Body of pancreas (tissue), 4 donors: ENCODE measurements around the gene STRADB. TPM values are rescaled to one million over a fixed set of nuclear protein-coding genes. Genes with fewer than 3 reads are reported as not detected.
A peak's percentile ranks its signal among the peaks of the same experiment; 100 is the strongest.

Experiments used
- ATAC-seq: fragments of 150-250 bp; one replicate; pipeline ENCODE4 v1.9.1; 2016
- DNase-seq, 4 donors: peaks; one replicate each; pipeline ENCODE4 v3.0.0-alpha.2; 2019
- H3K27ac ChIP-seq, 4 donors: fragments of 200-600 bp; sonication (generic); 1 replicate in 3 of 4; 2 replicates in 1 of 4; pipeline versions ENCODE4 v1.5.1 to v1.6.1; 2016 to 2019; ENCODE audit warnings: mild to moderate bottlenecking in 1 of 4, mixed read lengths in 1 of 4, moderate library complexity in 1 of 4
- H3K27me3 ChIP-seq, 2 donors: fragments of 200-600 bp; sonication (generic); one replicate each; pipeline ENCODE4 v1.6.0; 2016; ENCODE audit warnings: mild to moderate bottlenecking in 1 of 2
- H3K36me3 ChIP-seq, 2 donors: fragments of 200-600 bp; sonication (generic); replicated peaks in 1 of 2; 2 replicates each; pipeline ENCODE4 v1.5.1; 2016; ENCODE audit warnings: low read depth in 2 of 2; ENCODE audit not compliant: insufficient read depth in 1 of 2
- H3K4me1 ChIP-seq: fragments of 200-600 bp; sonication (generic); one replicate; pipeline ENCODE4 v1.6.0; 2016
- H3K4me3 ChIP-seq, 2 donors: fragments of 200-600 bp; sonication (generic); 1 replicate in 1 of 2; 2 replicates in 1 of 2; pipeline ENCODE4 v1.5.1; 2016 to 2019
- H3K9me3 ChIP-seq, 3 donors: fragments of 200-600 bp; sonication (generic); 1 replicate in 2 of 3; 2 replicates in 1 of 3; pipeline ENCODE4 v1.5.1; 2016
- POLR2A ChIP-seq, 3 donors: fragments of 450-650 bp; IDR thresholded peaks; one replicate each; pipeline ENCODE4 v1.6.1; 2016; ENCODE audit warnings: antibody characterized with exemption in 3 of 3, mild to moderate bottlenecking in 2 of 3
- WGBS, 2 donors: methylation state at CpG; one replicate each; pipeline ENCODE4 v1.1.5; 2017; 5-methylcytosine and 5-hydroxymethylcytosine counted together
- intact Hi-C: fragments of 100-400 bp; cut with DNase I; formaldehyde crosslinking; loops from one replicate; pipeline ENCODE4 v1.15.1; 2023
- total RNA-seq, 2 donors: library from RNA; depleted of rRNA; stranded (reverse); fragments of >200 nt; gene quantifications; one replicate each; pipeline ENCODE4 v1.1.0, GENCODE V29; 2016
- TF ChIP-seq, protein P1 (sequence below), 7 experiments: fragments of 450-650 bp in 4 of 7; fragments of 200-600 bp in 3 of 7; sonication (generic) in 3 of 7; IDR thresholded peaks; one replicate each; pipeline ENCODE4 v1.5.1; 2016 to 2019; ENCODE audit warnings: antibody characterized with exemption in 7 of 7

Gene STRADB
- total RNA-seq, 2 donors from 2014 or later = 21.0 to 24.7 TPM

DNA sequence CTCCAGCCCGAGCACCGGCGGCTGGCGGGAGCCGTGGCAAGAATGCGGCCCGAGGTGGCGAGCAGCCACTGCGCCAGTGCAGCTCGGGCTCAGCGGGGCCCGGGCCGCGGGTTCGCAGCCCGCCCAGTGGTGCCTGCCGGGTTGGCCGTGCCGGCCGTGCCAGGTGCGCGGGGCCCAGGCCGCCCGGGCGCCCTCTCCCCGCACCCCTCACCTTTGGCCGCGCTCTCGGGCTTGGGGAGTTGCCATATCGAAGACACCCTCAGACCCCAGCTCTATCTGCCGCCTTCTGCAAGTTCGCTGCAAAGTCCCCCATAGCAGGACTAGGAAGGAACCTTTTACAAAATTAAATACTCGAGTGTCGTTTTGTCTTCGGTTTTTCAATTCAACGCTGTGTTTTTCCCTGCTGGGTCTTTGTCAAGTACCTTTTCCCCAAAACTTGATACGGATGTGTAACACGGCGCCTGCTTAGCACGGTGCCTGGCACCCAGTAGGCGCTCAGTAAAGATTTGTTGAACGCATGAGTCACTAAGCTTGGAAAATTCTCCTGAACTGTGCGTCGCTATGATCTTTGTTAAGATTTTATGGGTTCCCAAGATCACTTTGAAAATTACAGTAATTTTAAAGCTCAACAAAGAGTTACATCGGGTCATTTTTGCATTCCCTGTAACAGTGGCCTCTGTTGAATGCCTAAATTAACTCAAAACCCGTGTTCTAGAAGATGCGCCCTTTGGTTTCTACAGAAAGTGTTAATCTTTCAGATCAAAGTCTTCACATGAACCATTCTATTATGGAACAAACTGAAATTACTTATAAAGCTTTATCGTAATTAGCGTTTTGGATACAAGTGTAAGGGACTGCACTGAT is 750 bp downstream of the STRADB start:
- 4 to 16% methylated on average over 23 to 49 of the region's 49 CpGs for WGBS, 2 donors
- Histone ChIP-seq H3K27me3 (no peaks in the 10 kb centered on the region), H3K9me3 (no peaks in the 10 kb centered on the region), H3K27ac (peak overlapping the region; percentile 87 to 91 (median 90)), H3K4me1 (peaks cover 44% of the 10 kb centered on the region), H3K36me3 (no peaks in the 10 kb centered on the region), H3K4me3 (peak overlapping the region; percentile 84 to 92)
- TF ChIP-seq, protein P1, sequence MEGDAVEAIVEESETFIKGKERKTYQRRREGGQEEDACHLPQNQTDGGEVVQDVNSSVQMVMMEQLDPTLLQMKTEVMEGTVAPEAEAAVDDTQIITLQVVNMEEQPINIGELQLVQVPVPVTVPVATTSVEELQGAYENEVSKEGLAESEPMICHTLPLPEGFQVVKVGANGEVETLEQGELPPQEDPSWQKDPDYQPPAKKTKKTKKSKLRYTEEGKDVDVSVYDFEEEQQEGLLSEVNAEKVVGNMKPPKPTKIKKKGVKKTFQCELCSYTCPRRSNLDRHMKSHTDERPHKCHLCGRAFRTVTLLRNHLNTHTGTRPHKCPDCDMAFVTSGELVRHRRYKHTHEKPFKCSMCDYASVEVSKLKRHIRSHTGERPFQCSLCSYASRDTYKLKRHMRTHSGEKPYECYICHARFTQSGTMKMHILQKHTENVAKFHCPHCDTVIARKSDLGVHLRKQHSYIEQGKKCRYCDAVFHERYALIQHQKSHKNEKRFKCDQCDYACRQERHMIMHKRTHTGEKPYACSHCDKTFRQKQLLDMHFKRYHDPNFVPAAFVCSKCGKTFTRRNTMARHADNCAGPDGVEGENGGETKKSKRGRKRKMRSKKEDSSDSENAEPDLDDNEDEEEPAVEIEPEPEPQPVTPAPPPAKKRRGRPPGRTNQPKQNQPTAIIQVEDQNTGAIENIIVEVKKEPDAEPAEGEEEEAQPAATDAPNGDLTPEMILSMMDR (IDR thresholded peaks at IDR 0.05) = peak in 1 of 7 experiments; percentile 2
- TF ChIP-seq POLR2A (IDR thresholded peaks at IDR 0.05) = no peak
- intact Hi-C loops = loop anchor here (10.0 kb wide), 1 partner anchor 57 kb away; no protein-coding TSS in a partner anchor
- ATAC-seq (peak; percentile 41), DNase-seq (no peak)

GRCh38 chr2:201452922-201453643 is 1.5 kb downstream of the STRADB start:
- Histone ChIP-seq H3K27me3 (no peaks in the 10 kb centered on the region), H3K9me3 (no peaks in the 10 kb centered on the region), H3K4me3 (no peak overlapping the region), H3K27ac (no peak overlapping the region), H3K36me3 (no peaks in the 10 kb centered on the region), H3K4me1 (peaks cover 39% of the 10 kb centered on the region)
- DNase-seq (no peak), ATAC-seq (no peak)
- TF ChIP-seq POLR2A (IDR thresholded peaks at IDR 0.05) = no peak
- TF ChIP-seq, protein P1 (IDR thresholded peaks at IDR 0.05) = no peak
- intact Hi-C loops = loop anchor here (10.0 kb wide), 1 partner anchor 58 kb away; no protein-coding TSS in a partner anchor
- WGBS, 2 donors = 56 to 64% methylated on average over 6 of the region's 6 CpGs

DNA sequence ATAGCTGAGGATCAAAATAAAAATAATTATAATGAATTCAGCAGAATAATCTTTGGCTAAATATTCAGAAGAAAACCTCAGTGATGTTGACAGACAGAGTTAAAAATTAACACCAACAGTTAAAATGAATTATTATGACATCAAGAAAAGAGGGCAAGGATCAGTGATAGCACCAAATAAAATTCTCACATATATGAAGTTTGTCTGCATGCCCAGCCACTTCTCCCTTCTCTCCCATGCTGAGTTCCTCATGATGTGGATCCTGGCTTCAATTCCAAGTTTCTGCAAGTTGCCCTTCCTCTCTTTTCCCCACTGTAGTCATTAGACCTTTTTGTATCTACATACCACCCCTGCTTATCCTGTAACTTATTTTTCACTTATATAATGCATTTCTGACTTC is 6.8 kb downstream of the STRADB start:
- H3K27me3 ChIP-seq = no peaks in the 10 kb centered on the region
- peaks cover 2 to 10% of the 10 kb centered on the region in 2 donors for H3K36me3 ChIP-seq
- intact Hi-C loops = loop anchor here (10.0 kb wide), 1 partner anchor 64 kb away; no protein-coding TSS in a partner anchor
- H3K4me1 ChIP-seq = peaks cover 4% of the 10 kb centered on the region
- no peaks in the 10 kb centered on the region for H3K9me3 ChIP-seq
- H3K4me3 ChIP-seq = no peak overlapping the region
- no peak overlapping the region for H3K27ac ChIP-seq
- TF ChIP-seq POLR2A (IDR thresholded peaks at IDR 0.05) = no peak
- TF ChIP-seq, protein P1 (IDR thresholded peaks at IDR 0.05) = no peak
- ATAC-seq (no peak), DNase-seq (no peak)

DNA sequence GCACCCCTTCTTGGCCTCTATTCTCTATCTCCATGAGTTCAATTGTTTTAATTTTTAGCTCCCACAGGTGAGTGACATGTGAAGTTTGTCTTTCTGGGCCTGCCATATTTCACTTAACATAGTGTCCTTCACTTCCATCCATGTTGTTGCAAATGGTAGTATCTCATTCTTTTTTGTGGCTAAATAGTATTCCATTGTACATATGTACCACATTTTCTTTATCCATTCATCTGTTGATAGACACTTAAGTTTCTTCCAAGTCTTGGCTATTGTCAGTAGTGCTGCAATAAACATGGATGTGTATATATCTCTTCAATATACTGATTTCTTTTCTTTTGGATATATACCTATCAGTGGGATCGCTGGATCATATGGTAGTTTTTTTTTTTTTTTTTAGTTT is 9.0 kb downstream of the STRADB start:
- Histone ChIP-seq H3K4me3 (no peak overlapping the region), H3K27me3 (no peaks in the 10 kb centered on the region), H3K27ac (no peak overlapping the region), H3K36me3 (peaks cover 2 to 10% of the 10 kb centered on the region in 2 donors), H3K4me1 (no peaks in the 10 kb centered on the region), H3K9me3 (no peaks in the 10 kb centered on the region)
- ATAC-seq (no peak), DNase-seq (no peak)
- TF ChIP-seq POLR2A (IDR thresholded peaks at IDR 0.05) = no peak
- TF ChIP-seq, protein P1 (IDR thresholded peaks at IDR 0.05) = no peak
- 100% methylated on average over 1 of the region's 1 CpG for WGBS, 2 donors
- intact Hi-C loops = no loop called here
